ENCODE data around the gene SLC12A9. TPM values are rescaled to one million over a fixed set of nuclear protein-coding genes. Genes with fewer than 3 reads are reported as not detected.

The SLC12A9 gene
- total RNA-seq, 2 donors from 2014 or later: 22.0 to 29.4 TPM

- WGBS: 88% methylated on average over 24 of the region's 24 CpGs
- Histone ChIP-seq H3K27me3 (replicated peaks; ENCODE audit: insufficient read depth) (no peaks in the 10 kb centered on the region), H3K9me3 (no peaks in the 10 kb centered on the region), H3K27ac (peak overlapping the region in 1 of 2 donors; percentile 19), H3K36me3 (peaks cover 36 to 55% of the 10 kb centered on the region in 2 donors), H3K4me3 (no peak overlapping the region), H3K4me1 (replicated peaks) (no peaks in the 10 kb centered on the region)
- no peak for DNase-seq (ENCODE audit: low spot score)
- TF ChIP-seq, protein P1, sequence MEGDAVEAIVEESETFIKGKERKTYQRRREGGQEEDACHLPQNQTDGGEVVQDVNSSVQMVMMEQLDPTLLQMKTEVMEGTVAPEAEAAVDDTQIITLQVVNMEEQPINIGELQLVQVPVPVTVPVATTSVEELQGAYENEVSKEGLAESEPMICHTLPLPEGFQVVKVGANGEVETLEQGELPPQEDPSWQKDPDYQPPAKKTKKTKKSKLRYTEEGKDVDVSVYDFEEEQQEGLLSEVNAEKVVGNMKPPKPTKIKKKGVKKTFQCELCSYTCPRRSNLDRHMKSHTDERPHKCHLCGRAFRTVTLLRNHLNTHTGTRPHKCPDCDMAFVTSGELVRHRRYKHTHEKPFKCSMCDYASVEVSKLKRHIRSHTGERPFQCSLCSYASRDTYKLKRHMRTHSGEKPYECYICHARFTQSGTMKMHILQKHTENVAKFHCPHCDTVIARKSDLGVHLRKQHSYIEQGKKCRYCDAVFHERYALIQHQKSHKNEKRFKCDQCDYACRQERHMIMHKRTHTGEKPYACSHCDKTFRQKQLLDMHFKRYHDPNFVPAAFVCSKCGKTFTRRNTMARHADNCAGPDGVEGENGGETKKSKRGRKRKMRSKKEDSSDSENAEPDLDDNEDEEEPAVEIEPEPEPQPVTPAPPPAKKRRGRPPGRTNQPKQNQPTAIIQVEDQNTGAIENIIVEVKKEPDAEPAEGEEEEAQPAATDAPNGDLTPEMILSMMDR (IDR thresholded peaks at IDR 0.05): no peak
- TF ChIP-seq POLR2AphosphoS5 (IDR thresholded peaks at IDR 0.05) (no peak), POLR2A (IDR thresholded peaks at IDR 0.05) (no peak)
- intact Hi-C loops (cut with DNase I): no loop called here
These were observed 30.4 kb downstream of the SLC12A9 start for GRCh38 chr7:100882785-100883526.

DNA sequence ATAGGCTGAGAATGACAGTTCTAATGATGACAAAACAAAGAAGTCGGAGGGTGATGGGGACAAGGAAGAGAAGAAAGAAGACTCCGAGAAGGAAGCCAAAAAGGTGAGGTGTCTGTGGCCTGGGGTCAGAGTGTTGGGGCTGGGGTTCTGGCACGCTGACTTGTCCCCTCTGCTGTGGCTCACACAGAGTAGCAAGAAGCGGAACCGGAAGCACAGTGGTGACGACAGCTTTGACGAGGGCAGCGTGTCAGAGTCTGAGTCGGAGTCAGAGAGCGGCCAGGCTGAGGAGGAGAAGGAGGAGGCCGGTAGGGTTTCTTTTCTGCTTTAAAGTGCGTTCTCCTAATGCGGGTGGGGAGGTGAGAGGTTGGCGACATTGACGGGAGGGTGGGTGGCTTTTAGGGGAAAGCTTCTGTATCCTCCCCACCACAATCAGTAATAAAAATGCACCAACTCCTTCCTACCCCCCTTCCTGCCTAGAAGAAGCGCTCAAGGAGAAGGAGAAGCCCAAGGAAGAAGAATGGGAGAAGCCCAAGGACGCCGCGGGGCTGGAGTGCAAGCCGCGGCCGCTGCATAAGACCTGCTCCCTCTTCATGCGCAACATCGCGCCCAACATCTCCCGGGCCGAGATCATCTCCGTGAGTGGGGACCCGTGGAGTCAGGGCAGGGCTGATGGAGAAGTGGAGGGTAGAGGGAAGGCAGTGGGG lies 32.4 kb downstream of the SLC12A9 start:
- Histone ChIP-seq H3K36me3 (peaks cover 36 to 55% of the 10 kb centered on the region in 2 donors), H3K4me3 (no peak overlapping the region), H3K27ac (no peak overlapping the region), H3K4me1 (replicated peaks) (peaks cover 10% of the 10 kb centered on the region), H3K9me3 (no peaks in the 10 kb centered on the region), H3K27me3 (replicated peaks; ENCODE audit: insufficient read depth) (no peaks in the 10 kb centered on the region)
- TF ChIP-seq, protein P1 (IDR thresholded peaks at IDR 0.05): no peak
- TF ChIP-seq POLR2AphosphoS5 (IDR thresholded peaks at IDR 0.05) (no peak), POLR2A (IDR thresholded peaks at IDR 0.05) (no peak)
- 89% methylated on average over 28 of the region's 29 CpGs for WGBS
- intact Hi-C loops (cut with DNase I): no loop called here
- DNase-seq (ENCODE audit: low spot score): no peak

GRCh38 chr7:100885440-100886141 lies 33.1 kb downstream of the SLC12A9 start:
- no peak for TF ChIP-seq POLR2AphosphoS5 (IDR thresholded peaks at IDR 0.05)
- TF ChIP-seq, protein P1 (IDR thresholded peaks at IDR 0.05): no peak
- no peak for TF ChIP-seq POLR2A (IDR thresholded peaks at IDR 0.05)
- no peak overlapping the region for H3K4me3 ChIP-seq
- no peaks in the 10 kb centered on the region for H3K9me3 ChIP-seq
- H3K4me1 ChIP-seq (replicated peaks): peaks cover 10% of the 10 kb centered on the region
- intact Hi-C loops (cut with DNase I): no loop called here
- no peak overlapping the region for H3K27ac ChIP-seq
- DNase-seq (ENCODE audit: low spot score): no peak
- 69% methylated on average over 22 of the region's 22 CpGs for WGBS
- peaks cover 36 to 55% of the 10 kb centered on the region in 2 donors for H3K36me3 ChIP-seq
- no peaks in the 10 kb centered on the region for H3K27me3 ChIP-seq (replicated peaks; ENCODE audit: insufficient read depth)

DNA sequence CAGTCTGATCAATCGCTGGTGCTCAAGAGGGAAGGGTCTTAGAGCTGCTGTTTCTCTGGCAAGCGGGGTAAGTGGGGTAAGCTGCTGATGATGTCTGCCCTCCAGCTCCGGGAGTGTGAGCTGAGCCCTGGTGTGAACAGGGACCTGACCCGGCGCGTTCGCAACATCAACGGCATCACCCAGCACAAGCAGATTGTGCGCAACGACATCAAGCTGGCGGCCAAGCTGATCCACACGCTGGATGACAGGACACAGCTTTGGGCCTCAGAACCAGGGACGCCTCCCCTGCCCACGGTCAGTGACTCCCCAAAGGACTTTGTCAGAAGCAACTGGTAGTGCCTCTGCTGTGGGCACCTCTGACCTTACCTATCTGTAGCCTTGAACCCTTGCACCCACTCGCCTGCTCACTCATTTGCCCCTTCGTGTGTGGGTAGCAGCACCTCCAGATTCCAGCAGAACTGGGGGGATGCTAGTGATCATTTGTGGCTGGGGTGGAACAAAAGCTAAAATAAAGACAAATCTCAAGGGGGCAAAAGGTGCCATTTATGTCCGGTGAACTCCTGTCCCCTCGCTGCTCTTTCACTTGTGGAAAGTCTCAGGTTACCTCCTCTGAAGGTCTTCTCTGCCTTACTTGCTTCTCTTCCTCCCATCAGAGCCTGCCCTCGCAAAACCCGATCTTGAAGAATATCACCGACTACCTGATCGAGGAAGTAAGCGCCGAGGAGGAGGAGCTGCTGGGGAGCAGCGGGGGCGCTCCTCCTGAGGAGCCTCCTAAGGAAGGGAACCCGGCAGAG lies 33.8 kb downstream of the SLC12A9 start:
- H3K27ac ChIP-seq: no peak overlapping the region
- no peak for DNase-seq (ENCODE audit: low spot score)
- no peak overlapping the region for H3K4me3 ChIP-seq
- H3K27me3 ChIP-seq (replicated peaks; ENCODE audit: insufficient read depth): no peaks in the 10 kb centered on the region
- H3K4me1 ChIP-seq (replicated peaks): peaks cover 17% of the 10 kb centered on the region
- intact Hi-C loops (cut with DNase I): no loop called here
- peaks cover 32 to 51% of the 10 kb centered on the region in 2 donors for H3K36me3 ChIP-seq
- no peaks in the 10 kb centered on the region for H3K9me3 ChIP-seq
- TF ChIP-seq POLR2A (IDR thresholded peaks at IDR 0.05): no peak
- TF ChIP-seq, protein P1 (IDR thresholded peaks at IDR 0.05): no peak
- TF ChIP-seq POLR2AphosphoS5 (IDR thresholded peaks at IDR 0.05): no peak
- 77% methylated on average over 27 of the region's 27 CpGs for WGBS

All from prostate gland (tissue), 2 donors.